Measurements from ENCODE around the gene KNCN.

KNCN gene

DNA sequence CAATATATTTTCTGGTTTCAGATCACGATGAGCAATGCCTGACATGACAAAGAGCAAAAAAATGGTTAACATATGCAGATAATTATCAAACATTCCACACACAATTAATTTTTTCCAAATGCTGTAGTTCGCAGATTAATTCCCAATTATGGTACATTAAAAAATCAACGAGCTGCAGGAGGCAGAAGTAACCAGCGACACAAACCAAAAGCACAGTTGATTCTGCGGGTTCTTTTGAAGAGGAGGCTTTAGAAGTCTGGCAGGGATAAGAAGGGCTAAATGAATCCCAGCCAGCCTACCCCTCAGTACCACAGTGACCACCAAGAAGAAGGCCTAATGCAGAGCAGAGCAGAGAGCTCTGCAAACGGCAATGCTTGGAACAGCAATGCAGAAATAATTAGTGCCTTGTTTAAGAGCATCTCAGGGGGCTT lies 17.0 kb upstream of the KNCN start:
- DNase-seq = peak; percentile 38

DNA sequence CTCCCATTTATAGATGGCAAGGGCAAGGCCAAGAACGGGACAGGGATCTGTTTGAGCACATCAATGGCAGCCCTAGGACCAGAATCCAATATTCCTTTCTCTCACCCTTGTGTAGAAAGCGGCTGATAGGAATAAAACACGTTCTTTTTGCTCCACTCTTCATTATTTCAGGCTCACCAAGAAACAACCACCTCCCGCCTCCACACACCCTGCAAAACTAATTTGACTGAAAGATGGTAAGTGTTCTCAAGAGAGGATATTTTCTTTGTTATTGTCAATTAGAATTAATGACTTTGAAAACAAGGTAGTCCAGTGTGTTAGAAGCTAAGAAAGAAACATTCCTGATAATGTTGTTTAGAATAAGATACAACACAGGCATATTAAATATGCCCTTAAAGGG lies 11.9 kb upstream of the KNCN start:
- DNase-seq = no peak

DNA sequence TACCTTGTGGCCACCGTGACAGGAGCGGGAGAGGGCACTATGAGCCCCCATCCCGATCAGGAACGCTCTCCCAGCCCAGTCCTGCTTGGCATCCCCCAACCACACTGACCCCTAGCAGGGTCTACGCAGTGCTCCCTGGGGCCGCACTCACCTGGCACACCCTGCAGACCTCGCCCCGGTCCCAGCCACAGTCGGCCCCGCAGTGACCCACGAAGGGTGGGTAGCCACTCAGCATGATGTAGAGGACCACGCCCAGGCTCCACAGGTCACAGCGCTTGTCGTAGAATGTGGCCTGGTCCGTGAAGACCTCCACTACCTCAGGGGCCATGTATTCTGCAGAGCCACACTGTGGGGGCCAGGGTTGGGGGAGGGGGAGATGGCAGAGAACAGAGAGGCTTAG lies 11.1 kb upstream of the KNCN start:
- no peak for DNase-seq

DNA sequence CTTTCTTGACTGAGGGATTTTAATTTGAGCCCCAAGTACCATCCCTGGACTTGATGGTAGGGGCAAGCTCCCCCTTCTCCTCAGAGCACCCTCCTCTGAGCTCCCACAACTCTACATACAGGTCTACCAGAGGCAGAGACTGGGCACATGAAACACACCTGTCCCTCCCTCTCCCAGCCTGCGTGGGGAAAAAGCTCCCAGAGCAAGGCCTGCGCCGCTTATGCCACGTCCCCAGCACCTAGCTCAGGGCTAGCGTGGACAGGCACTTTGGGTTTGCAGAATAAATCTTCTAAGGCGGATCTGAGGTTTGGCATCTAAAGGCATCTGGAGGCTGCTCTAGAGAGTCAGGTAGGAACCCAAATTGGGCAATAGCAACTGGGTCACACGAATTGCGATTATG lies 7.5 kb upstream of the KNCN start:
- DNase-seq = no peak

DNA sequence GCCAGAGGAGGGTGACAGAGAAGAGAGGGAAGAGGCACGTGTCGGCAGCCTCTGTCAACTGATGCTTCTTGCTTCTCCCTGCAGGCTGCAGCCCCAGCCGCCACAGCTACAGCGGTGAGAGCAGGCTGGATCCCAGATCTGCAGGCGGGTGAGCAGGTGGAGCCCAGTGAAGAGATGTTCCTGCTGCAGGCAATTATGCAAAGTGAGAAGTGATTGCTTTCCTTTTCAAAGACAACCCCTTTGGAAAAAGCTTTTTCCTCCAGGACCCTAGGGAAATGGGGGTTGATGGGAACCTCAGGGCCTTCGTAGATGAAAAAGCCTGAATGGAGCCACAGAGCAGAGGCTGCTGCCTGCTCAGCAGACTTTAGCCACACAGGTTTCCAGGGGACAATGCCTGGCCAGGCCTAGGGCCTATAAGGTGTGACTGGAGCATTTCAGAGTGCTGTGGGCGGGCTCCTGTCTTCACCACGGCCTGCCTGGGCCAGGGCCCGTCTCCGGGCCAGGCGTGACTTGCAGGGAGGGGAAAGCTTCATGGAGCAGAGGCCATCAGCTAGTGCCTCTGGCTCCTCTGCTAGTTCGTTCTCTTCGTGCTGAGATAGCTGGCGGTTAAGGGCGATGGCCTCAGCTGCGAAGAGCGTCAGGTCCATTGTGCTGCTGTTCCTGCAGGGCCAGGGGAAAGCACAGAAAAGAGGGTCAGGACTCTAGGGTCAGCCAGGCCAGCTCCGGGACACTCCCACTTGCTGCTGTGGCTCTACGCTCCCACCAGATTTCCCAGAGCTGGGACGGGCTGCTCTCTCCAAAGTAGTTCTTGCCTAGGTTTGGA lies 6.9 kb upstream of the KNCN start:
- DNase-seq = no peak

DNA sequence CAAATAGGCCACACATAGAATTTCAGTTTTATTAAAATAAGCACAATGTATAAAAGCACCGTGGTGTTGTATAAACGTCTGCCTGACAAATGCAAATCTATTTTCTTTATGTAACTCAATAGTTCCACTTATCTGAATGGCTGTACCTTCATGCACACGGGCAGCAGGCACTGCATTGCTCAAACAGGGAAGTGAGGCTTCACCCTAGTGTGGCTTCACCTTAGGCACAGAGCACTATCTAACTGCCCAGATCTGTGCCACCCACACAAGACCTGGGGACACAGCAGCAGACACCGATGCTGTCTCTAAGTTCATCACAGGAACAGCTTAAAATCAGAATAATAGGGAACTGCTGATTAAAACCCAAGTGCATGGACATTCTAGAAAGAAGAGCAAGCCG lies 6.0 kb upstream of the KNCN start:
- DNase-seq = no peak

DNA sequence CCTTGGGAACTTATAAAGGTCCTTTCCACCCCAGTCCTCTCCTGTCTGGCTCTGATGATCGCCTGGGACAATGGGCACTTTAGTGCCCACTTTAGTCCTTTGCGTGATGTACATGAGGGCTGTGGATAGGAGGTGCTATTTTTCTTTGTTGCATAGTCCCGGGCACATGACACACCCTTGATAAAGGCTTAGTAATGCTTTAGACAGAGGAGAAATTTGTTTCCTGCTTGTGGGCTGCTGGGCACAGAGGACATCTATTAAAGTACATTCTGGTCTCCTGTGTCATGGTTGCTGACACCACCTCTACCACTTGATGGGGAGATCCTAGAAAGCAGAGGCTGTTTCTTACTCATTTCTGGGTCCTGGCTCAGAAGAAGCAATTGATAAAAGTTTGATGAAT lies 5.4 kb upstream of the KNCN start:
- DNase-seq = no peak

DNA sequence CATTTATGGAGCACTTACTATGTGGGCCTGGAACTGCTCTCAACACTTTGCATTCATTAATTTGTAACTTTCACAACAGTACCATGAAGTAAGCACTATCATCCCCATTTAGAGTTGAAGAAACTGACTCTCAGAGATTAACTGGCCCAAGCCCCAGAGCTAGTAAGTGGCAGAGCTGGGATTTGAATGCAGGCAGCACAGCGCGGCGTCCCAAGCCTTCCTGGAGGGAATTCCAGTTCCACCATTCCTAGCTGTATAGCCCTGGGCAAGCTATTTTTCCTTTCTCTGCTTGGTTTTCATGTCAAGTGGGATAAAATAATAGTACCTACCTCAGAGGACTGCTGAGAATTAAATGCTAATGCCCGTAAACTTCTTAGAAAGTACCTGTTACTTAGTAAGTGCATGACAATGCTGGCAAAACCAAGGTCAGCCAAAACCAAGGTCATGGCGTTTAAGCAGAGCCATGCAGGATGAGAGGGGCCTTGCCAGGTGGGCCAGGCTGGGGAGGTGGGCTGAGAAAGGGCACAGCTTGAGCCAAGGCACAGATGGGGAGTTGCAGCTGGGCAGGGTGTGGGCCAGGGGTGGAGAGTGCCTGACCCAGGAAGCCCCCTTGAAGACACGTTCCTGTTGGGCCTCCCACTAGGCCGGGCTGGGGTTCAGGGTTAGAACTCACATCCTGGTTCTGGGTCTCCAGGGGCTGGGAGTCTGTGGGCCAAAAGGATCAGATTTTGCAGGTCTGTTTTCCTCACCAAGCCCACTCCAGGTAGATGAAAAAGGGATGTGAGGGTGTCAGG lies 4.6 kb upstream of the KNCN start:
- no peak for DNase-seq

DNA sequence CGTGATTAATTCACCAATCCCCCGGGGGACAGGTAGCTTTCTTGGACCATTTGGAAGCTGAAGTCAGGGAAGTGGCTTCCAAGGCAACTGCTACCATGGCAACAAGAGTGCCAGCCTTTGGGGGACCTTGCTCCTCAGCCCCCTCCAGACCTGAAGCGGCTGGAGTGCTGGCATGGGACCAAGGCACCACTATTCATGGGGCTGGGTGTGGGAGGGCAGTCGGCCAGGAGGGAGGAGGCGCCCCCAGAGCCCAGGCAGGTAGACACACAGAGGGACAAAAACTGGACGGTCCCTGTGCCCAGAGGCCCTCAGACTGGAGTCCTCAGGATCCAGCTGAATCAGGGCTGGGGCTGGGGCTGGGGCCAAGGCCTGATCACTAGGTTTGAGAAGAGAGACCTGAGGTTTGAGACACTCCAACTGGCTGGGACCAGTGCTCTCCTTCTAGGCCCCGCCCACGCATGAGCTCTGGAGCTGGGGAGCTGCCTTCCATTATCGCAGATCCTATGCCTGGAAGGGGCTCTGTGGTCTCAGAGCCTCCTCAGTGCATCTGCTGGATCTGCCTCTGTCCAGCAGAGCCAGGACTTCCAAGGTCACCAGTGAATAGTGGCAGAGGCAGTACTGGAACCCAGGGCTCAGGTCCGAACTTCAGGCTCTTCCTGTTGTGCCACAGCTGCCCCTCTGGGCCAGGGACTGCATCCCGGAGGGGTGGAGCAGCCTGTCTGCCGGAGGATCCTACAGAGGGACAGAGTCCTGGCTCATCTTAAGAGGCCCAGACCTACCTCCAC lies 3.3 kb upstream of the KNCN start:
- no peak for DNase-seq

DNA sequence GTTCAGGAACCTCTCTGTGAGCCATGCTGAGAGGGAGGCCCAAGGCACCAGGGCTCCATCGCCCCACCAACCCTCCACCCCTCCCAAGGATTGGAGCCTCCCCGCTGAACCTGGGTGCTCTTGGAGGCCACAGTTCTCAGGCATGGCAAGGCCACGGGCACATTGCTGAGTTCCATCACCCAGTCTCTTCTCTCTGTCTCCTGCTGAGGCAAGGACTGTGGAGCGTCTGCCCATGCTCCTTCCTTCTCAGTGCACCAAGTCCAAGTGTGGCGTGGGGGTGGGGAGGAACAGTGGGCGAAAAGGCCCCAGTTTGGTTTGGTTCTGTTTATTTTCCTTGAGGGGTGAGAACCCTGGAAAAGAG lies 2.8 kb upstream of the KNCN start:
- no peak for DNase-seq

DNA sequence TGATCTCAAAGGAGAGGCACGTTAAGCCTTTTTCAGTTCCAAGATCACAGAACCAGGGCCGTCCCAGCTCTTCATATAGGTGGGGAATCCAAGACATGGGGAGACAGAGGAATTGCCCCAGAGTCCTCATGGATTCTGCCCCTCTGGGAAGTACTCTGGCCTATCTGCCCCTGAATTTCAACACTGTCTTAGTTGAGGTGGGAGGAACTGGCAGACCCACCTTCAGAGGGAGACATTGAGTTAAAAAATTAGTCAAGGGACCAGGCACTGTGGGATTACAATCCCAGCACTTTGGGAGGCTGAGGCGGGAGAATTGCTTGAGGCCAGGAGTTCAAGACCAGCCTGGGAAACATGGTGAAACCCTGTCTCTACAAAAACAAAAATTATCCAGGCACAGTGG lies 2.1 kb upstream of the KNCN start:
- no peak for DNase-seq

DNA sequence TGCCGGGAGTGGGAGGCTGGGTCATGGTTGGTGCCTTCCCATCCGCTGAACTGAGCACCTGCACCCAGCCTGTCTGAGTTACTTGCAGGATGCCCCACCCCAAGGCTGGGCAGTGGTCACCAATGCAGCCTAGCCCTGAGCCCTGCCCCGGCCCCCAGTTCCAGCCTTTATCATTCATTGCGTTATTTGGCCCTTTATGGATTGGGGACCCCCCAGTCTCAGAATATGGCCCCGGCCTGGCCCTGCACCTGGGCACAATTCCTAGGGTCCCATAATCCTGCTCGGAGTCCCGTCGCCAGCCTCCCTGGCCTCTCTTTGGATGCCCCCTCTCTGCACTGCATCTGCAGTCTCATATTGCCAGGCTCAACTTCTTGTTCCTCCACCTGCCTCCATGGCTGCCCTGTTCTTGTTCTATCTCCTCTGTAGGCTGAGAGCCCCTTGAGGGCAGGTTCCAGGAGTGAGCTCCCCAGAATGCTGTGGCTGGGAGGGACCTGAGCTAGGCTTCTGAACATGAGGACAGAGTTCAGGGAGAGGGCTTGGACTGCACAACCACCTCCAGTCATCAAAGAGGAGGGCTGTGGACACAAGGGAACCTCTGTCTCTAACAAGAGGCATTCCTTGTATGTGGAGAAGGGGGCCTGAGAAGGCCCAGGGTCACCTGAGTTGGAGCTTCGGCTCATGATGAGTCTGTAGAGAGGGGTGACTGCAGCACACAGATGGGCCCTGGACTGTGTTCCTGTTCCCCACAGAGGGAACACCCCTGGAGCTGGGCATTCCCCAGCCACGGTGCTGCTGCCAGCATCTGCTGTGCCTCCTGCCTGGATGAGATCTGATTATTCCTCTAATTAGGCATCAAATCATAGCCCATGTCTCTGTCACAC lies 1.1 kb upstream of the KNCN start:
- no peak for DNase-seq

DNA sequence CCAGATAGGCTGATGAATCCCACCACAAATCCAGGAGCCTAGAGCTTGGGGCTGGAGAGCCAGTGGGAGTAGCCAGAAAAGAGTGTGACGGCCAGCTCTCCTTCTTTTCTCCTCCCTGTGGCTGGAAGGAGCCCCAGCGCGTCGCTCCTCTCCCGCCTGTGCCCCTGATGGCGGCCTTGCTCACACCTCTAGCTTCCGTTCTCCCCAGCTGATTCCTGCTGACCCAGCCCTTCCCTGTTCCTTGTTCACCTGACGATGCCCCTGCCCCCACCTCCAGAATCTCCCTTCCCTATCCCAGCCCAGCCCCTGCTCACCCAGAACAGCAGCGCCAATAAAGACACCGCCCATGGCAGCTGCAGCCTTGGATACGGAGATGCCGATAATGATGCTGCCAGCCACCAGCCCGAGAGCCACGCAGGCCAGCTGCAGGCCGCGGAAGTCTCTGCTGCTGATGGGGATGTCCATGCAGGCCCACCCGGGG lies 656 bp downstream of the KNCN start:
- DNase-seq = no peak

DNA sequence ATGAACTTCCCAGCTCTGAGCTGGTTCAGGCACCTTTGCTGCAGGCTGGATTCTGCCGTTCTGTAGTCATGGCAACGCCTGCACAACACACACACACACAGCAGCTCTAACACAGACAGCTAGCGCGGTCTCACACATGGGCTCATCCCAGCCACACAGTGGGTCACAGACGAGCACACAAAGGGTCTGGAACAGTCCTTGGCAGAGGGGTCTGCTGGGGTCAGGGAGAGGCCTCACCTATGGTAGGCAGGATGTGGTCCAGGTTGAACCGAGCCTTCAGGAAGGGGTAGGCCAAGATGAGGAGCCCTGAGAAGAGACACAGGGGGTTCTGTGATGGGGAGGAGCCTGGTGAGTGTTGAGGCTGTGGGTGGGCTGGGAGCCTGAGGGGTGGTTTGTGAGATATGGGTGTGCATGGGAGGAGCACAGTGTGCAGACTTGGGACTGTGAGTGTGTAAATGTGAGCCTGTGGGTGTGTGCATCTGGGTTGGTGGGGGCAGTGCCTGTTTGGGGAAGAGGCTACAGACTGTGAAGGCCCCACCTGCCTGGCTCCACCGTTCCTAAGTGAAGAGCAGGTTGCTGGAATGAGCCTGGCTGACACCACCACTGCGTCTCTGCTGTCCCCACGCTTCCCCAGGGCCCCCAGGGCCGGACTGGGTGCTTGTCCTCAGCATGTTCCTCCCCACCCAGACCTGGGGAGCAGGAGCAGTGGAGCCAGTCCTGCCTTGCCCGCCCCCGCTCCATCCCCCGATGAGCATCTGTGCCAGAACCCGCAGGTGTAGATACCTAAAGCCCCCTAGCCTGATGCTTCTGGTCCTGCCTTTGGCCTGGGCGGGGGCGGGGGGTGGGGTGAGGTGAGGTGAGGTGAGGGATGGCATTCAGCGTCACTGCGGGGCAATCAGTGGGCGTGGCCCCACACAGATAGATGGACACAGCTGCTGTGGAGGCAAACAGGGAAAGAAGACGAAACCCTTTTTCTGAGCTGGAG lies 1.5 kb downstream of the KNCN start:
- no peak for DNase-seq

DNA sequence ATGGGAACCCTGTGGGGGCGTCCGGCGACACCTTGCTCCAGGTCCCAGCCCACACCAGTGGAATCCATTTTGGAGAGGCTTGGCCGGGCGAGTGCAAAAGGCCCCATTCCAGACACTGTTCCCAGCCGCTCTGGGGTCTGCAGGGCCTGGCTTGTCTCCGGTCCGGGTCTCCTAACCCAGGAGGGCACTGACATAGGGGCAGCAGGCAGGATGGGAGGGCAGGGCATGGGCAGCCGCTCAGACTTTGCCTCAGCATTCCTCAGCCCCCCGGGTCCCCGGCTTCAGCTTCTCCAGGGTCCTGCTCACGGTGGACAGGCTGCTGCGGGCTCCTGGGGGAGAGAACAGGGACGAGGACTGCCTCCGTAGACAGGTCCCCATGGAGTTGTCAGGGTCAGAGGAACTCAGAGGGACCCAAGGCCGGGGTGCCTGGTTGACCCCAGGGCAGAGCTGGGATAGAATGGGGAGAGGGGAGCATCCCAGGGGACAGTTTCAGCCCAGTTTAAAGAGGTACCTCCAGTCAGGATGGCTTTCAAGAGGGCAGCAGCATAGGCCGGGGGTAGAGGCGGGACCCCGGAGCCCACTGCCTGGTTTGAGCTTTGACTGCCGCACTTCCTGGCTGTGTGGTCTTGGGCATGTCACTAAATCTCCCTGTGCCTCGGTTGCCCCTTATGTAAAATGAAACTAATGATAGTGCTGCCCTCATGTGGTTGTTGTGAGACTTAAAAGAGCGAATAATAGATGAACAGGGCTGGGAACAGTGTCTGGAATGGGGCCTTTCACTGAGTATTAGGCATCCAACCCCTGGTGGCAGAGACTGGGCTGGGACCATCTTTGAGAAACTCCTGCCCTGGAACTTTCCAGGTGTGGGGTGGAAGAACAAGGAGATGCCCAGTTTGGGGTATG lies 3.7 kb downstream of the KNCN start:
- peak; percentile 56 for DNase-seq

DNA sequence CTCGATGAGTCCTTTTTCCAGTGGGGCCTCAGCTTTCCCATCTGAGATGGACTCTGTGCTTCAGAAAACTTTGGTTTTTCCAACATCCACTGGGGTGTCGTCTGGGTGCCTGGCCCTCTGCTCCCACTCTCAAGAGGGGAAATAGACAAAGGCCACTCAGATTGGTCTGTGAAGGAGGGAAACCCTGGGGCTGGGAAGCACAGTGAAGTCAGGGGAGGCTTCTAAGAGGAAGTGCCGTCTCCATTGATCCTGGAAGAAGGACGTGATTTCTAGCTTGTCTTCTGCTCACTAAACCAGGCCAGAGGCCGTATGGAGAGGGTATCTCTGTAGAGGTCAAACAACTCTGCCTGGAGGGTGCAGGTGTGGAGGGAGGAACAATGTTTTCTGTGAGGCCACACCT lies 5.2 kb downstream of the KNCN start:
- no peak for DNase-seq

DNA sequence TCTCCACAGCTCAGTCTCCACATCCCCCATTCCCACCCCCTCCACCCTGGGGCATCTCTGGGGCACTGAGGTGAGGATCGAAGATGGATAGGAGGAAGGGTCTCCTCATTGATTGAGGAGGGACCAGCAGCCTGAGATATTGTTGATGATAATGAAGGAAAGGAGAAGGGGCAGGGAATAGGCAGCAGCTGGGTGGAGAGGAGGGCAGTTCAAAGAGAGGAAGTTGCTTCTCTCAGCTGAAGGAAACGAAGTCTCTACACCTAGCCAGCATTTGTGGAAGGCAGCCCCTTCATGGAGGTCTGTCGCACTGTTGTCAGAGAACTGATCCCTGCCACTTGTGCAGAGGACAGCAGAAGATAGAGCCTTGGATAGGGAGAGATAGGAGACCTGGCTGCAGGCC lies 5.7 kb downstream of the KNCN start:
- no peak for DNase-seq

DNA sequence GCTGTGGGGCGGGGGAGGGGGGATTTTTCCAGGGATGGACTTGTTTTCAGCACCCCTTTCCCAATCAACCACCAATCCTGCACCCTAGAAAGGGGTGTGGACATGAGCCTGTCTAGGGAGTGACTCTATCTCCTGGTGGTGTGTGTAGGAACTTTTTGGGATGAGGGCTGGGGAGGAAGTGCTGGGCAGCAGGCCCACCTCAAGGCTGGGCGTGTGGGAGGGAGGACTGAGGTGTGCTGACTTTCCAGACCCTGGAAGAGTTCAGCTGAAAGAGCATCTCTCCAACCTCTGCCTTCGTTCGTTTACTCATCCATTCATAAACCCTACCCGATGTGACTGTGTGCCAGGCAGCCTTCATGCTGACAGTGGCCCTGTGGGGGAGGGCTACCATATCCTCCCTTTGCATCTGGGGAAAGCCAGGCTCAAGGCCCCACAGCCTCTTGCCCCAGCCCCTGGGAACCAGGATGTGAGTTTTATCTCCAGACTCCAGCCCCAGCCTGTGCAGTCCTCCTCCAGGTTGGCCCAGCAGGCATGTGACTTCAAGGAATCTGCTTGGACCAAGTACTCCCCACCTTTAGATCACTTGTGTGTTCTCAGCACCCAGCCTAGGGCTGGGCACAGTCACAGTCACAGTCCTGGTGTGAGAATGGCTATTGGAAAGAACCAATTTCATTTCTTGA lies 6.7 kb downstream of the KNCN start:
- no peak for DNase-seq

DNA sequence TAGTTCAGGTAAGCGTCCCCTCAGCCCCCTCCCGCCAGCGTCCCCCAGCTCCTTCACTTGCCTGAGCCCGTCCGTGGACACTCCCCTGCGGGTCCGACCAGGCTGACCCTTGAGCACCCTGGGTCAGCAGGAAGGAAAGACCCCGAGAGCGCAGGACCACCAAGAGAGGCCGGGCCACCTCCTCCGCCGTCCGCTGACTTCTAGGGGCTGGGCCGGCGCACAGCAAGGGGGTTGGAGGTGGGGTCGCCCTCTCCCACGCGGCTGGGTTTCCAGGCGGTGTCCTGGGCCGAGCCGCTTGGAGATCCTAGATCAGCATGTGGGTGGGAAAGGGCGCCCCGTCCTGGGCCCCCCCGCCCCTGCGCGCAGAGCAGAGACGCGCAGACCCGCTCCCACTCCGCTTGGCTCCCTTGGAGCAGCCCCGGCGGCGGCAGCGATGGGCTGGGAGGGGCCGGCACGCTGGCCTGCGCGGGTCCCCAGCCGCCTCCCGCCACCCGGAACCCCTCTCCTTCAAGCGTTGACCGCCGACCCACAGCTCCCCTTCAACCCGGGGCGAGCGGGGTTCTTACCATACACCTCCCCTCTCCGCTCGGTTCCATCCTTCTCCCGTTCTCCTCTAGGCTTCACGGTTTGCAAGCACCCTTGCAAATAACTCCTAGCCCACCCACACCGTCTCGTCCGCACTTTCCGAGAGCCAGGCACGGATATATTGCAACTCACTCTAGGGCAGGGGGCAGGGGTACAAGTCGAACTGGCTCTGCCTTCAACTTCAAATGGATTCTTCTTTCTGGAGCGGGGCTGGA lies 7.5 kb downstream of the KNCN start:
- DNase-seq = no peak

Measured in fibroblast of upper back skin (primary cell).